Body of pancreas (tissue), 4 donors: ENCODE measurements around the gene PISD.

Experiments
- CTCF ChIP-seq, 7 experiments: fragments of 450-650 bp in 4 of 7; fragments of 200-600 bp in 3 of 7; sonication (generic) in 3 of 7; IDR thresholded peaks; one replicate each; pipeline ENCODE4 v1.5.1; 2016 to 2019; ENCODE audit warnings: antibody characterized with exemption in 7 of 7
- POLR2A ChIP-seq, 3 donors: fragments of 450-650 bp; IDR thresholded peaks; one replicate each; pipeline ENCODE4 v1.6.1; 2016; ENCODE audit warnings: antibody characterized with exemption in 3 of 3, mild to moderate bottlenecking in 2 of 3

- TF ChIP-seq CTCF (IDR thresholded peaks at IDR 0.05): no peak
- no peak for TF ChIP-seq POLR2A (IDR thresholded peaks at IDR 0.05)
These were observed 35.4 kb downstream of the PISD start for GRCh38 chr22:31626427-31627150.
